Measurements from ENCODE around the gene UIMC1. TPM values are rescaled to one million over a fixed set of nuclear protein-coding genes. Genes with fewer than 3 reads are reported as not detected.

Gene UIMC1
- total RNA-seq, 2 experiments from 2014 or later, result 53.4 to 54.6 TPM

DNA sequence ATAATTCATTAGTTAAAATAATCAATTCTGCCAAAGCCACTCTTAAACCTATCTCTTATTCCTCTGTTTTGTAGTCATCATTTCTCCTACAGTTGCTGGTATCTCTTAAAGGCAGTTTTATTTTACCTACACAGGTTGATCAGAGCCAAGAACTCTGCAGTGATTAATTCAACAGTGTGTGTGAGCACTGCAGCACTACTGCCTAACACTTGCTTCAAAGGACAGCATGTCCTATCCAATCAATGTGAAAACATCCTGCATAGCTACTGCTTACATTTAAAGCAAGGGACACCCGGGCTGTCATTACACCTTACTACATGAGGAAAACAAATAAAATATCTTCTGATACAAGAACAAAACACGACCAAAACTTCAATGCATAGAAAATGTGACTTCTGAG, 62.3 kb downstream of the UIMC1 start:
- DNase-seq, result no peak
- H3K4me1 Mint-ChIP-seq (ENCODE audit: low read depth), result no peaks in the 10 kb centered on the region
- intact Hi-C loops (cut with micrococcal nuclease), result no loop called here
- no peaks in the 10 kb centered on the region for H3K9me3 Mint-ChIP-seq
- CTCF ChIA-PET, result no interaction called here
- H3K27ac Mint-ChIP-seq, result no peak overlapping the region
- no peak overlapping the region for H3K4me3 Mint-ChIP-seq
- H3K36me3 Mint-ChIP-seq (ENCODE audit: low read depth), result peaks cover 23% of the 10 kb centered on the region
- no peaks in the 10 kb centered on the region for H3K27me3 Mint-ChIP-seq (ENCODE audit: low read depth)

DNA sequence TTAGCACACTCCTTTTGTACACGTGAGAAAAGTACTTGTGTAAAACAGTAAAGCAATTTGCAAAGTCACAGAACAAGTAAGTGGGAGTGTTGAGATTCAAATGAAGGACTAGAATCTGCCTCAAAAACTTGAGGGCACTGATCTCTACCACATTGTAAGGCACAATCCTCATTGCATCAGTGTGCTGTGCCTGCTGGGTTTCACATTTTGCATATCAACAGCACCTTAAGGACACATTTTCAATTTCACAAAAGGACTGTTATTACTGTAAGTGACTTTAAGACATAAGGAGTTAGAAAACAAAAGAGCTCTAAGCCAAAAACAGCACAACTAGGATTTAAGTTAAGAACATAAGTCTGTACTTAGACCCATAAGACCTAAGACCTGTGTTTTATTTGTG, 62.8 kb downstream of the UIMC1 start:
- intact Hi-C loops (cut with micrococcal nuclease), result no loop called here
- no peaks in the 10 kb centered on the region for H3K27me3 Mint-ChIP-seq (ENCODE audit: low read depth)
- no peaks in the 10 kb centered on the region for H3K4me1 Mint-ChIP-seq (ENCODE audit: low read depth)
- CTCF ChIA-PET, result no interaction called here
- peaks cover 22% of the 10 kb centered on the region for H3K36me3 Mint-ChIP-seq (ENCODE audit: low read depth)
- H3K27ac Mint-ChIP-seq, result no peak overlapping the region
- DNase-seq, result no peak
- no peaks in the 10 kb centered on the region for H3K9me3 Mint-ChIP-seq
- H3K4me3 Mint-ChIP-seq, result no peak overlapping the region

DNA sequence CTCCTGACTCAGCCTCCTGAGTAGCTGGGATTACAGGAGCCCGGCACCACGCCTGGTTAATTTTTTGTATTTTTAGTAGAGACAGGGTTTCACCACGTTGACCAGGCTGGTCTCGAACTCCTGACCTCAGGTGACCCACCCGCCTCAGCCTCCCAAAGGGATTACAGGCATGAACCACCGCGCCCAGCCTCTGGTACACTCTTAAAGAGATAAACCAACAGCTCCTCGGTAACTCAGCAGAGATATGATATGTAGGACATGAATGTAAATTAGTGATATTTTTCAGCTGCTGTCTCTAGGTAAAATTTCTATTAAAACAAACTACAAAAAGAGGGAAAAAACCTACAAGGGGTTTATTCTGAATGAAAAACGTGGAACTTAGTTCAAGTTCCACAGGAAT, 64.6 kb downstream of the UIMC1 start:
- CTCF ChIA-PET, result no interaction called here
- no peaks in the 10 kb centered on the region for H3K27me3 Mint-ChIP-seq (ENCODE audit: low read depth)

DNA sequence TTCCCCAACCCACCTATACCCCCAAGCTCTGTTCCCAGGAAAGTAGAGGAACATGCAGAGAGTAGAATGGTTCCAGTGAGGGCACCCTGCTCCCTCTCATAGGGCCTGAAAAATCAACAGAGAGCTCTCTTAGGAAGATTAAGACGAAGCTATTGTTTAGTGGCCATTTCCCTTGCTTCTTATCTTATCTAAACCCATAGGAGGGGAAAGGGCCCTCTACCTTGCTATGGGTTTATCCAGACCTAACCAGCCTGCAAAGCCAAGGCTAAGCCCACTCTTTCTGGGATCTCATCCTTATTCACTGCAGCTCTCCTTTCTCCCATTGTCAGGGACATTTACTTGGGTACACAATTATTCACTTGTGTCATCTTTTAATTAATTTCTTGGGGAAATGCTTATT, 68.1 kb downstream of the UIMC1 start:
- Mint-ChIP-seq H3K9me3 (no peaks in the 10 kb centered on the region), H3K27ac (no peak overlapping the region), H3K4me1 (ENCODE audit: low read depth) (peaks cover 8% of the 10 kb centered on the region), H3K27me3 (ENCODE audit: low read depth) (no peaks in the 10 kb centered on the region), H3K36me3 (ENCODE audit: low read depth) (peaks cover 12% of the 10 kb centered on the region), H3K4me3 (no peak overlapping the region)
- no peak for DNase-seq
- CTCF ChIA-PET, result interaction anchor here (1.4 kb wide), 1 partner anchor 278 kb away, joined by 6 read pairs; no protein-coding TSS in a partner anchor
- intact Hi-C loops (cut with micrococcal nuclease), result no loop called here

More for the DNA sequence above, 64.6 kb downstream of the UIMC1 start:
- Mint-ChIP-seq H3K36me3 (ENCODE audit: low read depth) (peaks cover 17% of the 10 kb centered on the region), H3K27ac (no peak overlapping the region), H3K4me3 (no peak overlapping the region), H3K9me3 (no peaks in the 10 kb centered on the region), H3K4me1 (ENCODE audit: low read depth) (no peaks in the 10 kb centered on the region)
- intact Hi-C loops (cut with micrococcal nuclease), result no loop called here
- no peak for DNase-seq

DNA sequence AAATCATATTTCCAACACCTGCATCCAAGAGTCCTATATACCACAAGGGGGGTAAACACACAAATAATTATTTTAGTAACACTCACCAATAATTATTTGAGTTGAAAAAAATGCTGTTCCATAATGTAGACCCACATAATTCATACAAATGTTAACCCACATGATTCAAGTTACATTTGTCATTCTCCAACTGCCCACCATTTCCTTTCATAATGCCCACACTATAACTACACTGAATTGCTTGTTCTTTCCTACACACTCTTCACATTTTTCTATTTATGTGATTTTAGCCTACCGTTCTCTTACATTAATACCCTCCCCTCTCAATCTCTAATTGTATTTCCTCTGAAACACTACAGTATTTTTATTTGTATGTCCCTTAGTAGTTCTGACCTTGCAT, 71.6 kb downstream of the UIMC1 start:
- Mint-ChIP-seq H3K4me3 (no peak overlapping the region), H3K27ac (no peak overlapping the region), H3K36me3 (ENCODE audit: low read depth) (peaks cover 12% of the 10 kb centered on the region), H3K9me3 (no peaks in the 10 kb centered on the region), H3K4me1 (ENCODE audit: low read depth) (peaks cover 16% of the 10 kb centered on the region), H3K27me3 (ENCODE audit: low read depth) (no peaks in the 10 kb centered on the region)
- CTCF ChIA-PET, result no interaction called here
- intact Hi-C loops (cut with micrococcal nuclease), result no loop called here
- no peak for DNase-seq

DNA sequence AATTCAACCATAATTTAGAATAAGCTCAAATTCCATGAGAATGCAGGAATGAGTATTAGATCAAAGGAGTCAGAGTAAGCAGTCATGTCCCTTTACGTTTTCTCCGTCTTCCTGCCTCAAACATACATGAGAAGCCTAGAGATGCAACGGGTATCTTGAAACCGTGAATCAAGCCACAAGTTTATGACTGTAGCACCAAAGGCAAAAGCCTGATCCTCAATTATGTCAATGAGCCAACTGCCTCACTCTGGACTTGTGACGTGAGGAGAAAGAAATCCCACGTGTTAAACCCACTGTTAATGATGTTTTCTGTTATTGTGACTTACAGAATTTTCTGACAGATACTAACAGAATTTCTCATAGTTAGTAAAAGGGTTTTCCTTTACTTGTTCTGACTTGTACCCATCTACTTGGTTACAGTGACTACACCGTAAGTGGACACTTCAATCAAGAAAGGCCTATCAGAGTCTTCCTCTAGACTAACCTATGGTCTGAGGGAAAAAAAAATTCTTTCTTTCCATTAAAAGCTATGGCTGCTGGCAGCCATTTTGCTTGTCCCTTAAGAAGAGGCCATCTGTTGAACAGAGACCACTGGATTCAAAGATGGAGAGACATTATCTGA, 72.2 kb downstream of the UIMC1 start:
- H3K4me3 Mint-ChIP-seq, result no peak overlapping the region
- peaks cover 14% of the 10 kb centered on the region for H3K36me3 Mint-ChIP-seq (ENCODE audit: low read depth)
- H3K9me3 Mint-ChIP-seq, result no peaks in the 10 kb centered on the region
- H3K4me1 Mint-ChIP-seq (ENCODE audit: low read depth), result peaks cover 16% of the 10 kb centered on the region
- H3K27ac Mint-ChIP-seq, result no peak overlapping the region
- DNase-seq, result no peak
- H3K27me3 Mint-ChIP-seq (ENCODE audit: low read depth), result no peaks in the 10 kb centered on the region
- CTCF ChIA-PET, result no interaction called here
- intact Hi-C loops (cut with micrococcal nuclease), result no loop called here

DNA sequence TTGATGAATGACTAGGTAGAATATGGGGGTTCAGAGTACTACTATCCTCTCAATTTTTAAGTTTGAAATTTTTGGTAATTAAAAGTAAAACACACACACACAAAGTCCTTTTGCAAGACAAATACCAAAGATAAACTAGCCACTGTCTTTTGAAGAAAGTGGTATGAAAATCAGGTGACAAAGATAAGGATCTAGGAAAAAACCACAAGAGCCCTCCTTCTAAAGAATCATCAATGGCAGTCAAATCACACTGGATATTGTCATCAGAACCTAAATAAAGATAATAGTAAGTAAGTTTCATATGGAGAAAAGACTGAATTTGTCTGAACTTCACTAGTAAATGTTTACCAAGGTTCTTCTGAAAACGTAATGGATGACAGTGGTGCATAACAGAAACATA, 76.9 kb downstream of the UIMC1 start:
- CTCF ChIA-PET, result no interaction called here
- Mint-ChIP-seq H3K4me1 (ENCODE audit: low read depth) (peaks cover 8% of the 10 kb centered on the region), H3K36me3 (ENCODE audit: low read depth) (peaks cover 18% of the 10 kb centered on the region), H3K27me3 (ENCODE audit: low read depth) (no peaks in the 10 kb centered on the region), H3K9me3 (no peaks in the 10 kb centered on the region), H3K27ac (no peak overlapping the region), H3K4me3 (no peak overlapping the region)
- no peak for DNase-seq
- intact Hi-C loops (cut with micrococcal nuclease), result no loop called here

DNA sequence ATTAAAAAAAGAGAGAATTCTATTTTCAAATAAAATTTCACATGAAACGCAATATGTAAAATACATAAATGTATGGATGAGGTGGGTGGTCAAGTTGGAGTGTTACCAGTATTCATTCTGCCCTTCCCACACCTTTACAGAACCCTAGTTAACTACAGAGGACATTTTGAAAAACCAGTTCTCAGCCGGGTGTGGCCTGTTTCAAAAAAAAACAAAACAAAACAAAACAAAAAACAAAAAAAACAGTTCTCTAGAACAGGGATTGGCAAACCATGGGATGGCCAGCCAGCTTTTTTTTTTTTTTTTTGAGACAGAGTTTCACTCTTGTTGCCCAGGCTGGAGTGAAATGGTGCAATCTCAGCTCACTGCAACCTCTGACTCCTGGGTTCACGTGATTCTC, 79.0 kb downstream of the UIMC1 start:
- CTCF ChIA-PET, result interaction anchor here (0.7 kb wide), 1 partner anchor 757 kb away, joined by 3 read pairs; no protein-coding TSS in a partner anchor
- intact Hi-C loops (cut with micrococcal nuclease), result no loop called here
- peaks cover 17% of the 10 kb centered on the region for H3K36me3 Mint-ChIP-seq (ENCODE audit: low read depth)

DNA sequence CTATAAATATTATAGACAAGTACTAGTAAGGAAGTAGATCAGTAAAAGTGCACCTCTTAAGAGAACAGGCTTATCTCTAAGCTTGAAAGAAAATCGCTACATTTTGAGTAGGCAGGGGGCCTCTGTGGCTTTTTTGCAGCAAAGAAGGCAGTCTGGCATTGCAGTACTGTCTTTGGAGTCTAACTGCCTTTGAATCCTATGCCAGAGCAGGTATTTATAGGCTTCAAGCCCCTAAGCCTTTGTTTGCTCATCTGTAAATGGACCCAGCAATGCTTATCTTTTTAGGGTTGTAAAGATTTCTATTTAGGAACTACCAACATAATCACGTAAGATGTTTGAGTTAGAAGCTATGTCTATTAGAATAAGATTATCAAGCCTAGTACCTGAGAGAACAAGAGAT, 83.8 kb downstream of the UIMC1 start:
- DNase-seq, result no peak
- intact Hi-C loops (cut with micrococcal nuclease), result no loop called here
- no peak overlapping the region for H3K4me3 Mint-ChIP-seq
- no peaks in the 10 kb centered on the region for H3K27me3 Mint-ChIP-seq (ENCODE audit: low read depth)
- H3K27ac Mint-ChIP-seq, result no peak overlapping the region
- no peaks in the 10 kb centered on the region for H3K9me3 Mint-ChIP-seq
- H3K4me1 Mint-ChIP-seq (ENCODE audit: low read depth), result no peaks in the 10 kb centered on the region
- peaks cover 10% of the 10 kb centered on the region for H3K36me3 Mint-ChIP-seq (ENCODE audit: low read depth)
- CTCF ChIA-PET, result interaction anchor here (0.7 kb wide), 1 partner anchor 1570 kb away, joined by 3 read pairs; no protein-coding TSS in a partner anchor

More for the DNA sequence above, 79.0 kb downstream of the UIMC1 start:
- Mint-ChIP-seq H3K4me3 (no peak overlapping the region), H3K27me3 (ENCODE audit: low read depth) (no peaks in the 10 kb centered on the region), H3K9me3 (no peaks in the 10 kb centered on the region), H3K4me1 (ENCODE audit: low read depth) (peaks cover 8% of the 10 kb centered on the region), H3K27ac (no peak overlapping the region)
- DNase-seq, result no peak

DNA sequence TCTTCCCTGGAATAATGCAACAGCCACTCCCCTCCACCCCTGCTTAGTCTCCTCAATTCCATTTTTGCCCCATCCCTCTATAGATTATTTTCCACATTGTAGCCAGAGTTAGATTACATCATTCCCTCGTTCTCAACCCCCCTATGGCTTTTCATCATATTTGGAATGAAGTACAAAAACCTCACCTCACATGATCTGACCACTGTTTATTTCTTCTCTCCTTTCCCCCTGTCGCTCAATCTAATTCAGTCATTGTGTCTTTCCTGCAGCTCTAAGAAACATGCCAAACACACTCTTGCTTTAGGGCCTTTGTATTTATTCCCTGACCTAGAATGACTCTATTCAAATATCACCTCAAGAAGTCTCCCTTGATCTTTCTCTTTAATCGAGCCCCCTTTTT, 84.9 kb downstream of the UIMC1 start:
- CTCF ChIA-PET, result no interaction called here
- Mint-ChIP-seq H3K4me1 (ENCODE audit: low read depth) (no peaks in the 10 kb centered on the region), H3K27ac (no peak overlapping the region), H3K36me3 (ENCODE audit: low read depth) (peaks cover 10% of the 10 kb centered on the region), H3K4me3 (no peak overlapping the region), H3K27me3 (ENCODE audit: low read depth) (no peaks in the 10 kb centered on the region), H3K9me3 (no peaks in the 10 kb centered on the region)
- no peak for DNase-seq
- intact Hi-C loops (cut with micrococcal nuclease), result no loop called here

DNA sequence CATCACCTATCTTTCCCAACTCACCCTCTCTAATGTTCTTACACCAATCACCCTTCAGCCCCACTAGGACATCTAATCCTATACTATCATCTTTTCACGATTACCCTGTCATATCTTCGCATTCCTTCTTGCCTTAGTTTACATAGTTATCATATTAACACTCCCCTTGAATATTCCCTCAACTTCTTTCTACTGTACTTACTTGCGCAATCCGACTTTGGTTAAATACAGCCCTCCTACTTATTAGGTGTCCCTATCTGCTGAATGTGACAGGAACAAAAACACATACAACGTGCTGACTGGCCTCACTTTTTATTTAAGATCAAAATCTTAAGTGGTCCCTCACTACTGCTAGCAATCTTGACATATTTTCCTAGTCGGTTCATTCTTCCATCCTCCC, 88.0 kb downstream of the UIMC1 start:
- H3K4me1 Mint-ChIP-seq (ENCODE audit: low read depth), result no peaks in the 10 kb centered on the region
- peaks cover 10% of the 10 kb centered on the region for H3K36me3 Mint-ChIP-seq (ENCODE audit: low read depth)
- intact Hi-C loops (cut with micrococcal nuclease), result loop anchor here (10.0 kb wide), 1 partner anchor 104 kb away; the partner anchor contains the start of gene UNC5A
- no peaks in the 10 kb centered on the region for H3K27me3 Mint-ChIP-seq (ENCODE audit: low read depth)
- DNase-seq, result no peak
- H3K27ac Mint-ChIP-seq, result no peak overlapping the region
- H3K4me3 Mint-ChIP-seq, result no peak overlapping the region
- no peaks in the 10 kb centered on the region for H3K9me3 Mint-ChIP-seq
- CTCF ChIA-PET, result interaction anchor here (0.7 kb wide), 1 partner anchor 407 kb away, joined by 3 read pairs; no protein-coding TSS in a partner anchor

DNA sequence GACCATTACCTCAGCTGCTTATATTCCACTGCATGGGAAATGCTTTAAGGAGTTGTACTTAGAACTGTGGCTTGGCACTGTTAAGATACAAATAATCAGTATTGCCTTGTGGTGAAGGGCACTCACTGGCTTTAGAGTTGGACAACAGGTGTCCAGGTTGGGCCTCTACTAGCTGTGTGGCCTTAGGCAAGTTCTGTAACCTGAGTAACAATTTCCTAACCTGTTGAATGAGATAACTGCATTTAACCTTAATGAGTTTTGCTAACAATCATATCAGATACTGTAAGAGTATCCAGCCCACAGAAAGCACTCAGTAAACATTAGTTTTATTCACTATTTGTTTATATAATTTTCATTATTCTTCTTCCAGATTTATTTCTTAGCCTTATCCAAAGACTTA, 90.2 kb downstream of the UIMC1 start:
- no peak for DNase-seq
- peaks cover 3% of the 10 kb centered on the region for H3K4me1 Mint-ChIP-seq (ENCODE audit: low read depth)
- H3K4me3 Mint-ChIP-seq, result no peak overlapping the region
- H3K9me3 Mint-ChIP-seq, result no peaks in the 10 kb centered on the region
- H3K27me3 Mint-ChIP-seq (ENCODE audit: low read depth), result no peaks in the 10 kb centered on the region
- peaks cover 6% of the 10 kb centered on the region for H3K36me3 Mint-ChIP-seq (ENCODE audit: low read depth)
- intact Hi-C loops (cut with micrococcal nuclease), result loop anchor here (10.0 kb wide), 1 partner anchor 102 kb away; the partner anchor contains the start of gene UNC5A
- CTCF ChIA-PET, result interaction anchor here (0.7 kb wide), 1 partner anchor 256 kb away, joined by 3 read pairs; no protein-coding TSS in a partner anchor
- no peak overlapping the region for H3K27ac Mint-ChIP-seq

DNA sequence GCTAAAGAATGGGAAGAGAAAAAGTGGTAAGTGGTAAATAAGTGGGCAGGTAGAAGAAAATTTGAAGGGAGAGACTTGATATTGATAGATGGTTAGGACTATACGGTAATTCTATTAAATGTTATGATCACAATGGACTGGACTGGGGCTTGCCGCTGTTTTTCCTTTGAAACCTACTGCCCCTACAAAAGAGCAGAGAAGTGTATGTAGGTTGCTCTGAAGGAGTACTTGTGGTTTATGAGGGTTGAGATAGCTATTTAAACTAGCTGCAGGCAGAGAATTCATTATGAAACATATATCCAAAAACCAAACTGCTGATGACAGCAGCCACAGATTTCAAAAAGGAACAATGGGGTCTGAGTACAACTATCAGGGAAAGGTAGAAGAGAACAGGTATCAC, 90.7 kb downstream of the UIMC1 start:
- DNase-seq, result no peak
- Mint-ChIP-seq H3K27ac (peak overlapping the region; percentile 25), H3K9me3 (no peaks in the 10 kb centered on the region), H3K27me3 (ENCODE audit: low read depth) (no peaks in the 10 kb centered on the region), H3K36me3 (ENCODE audit: low read depth) (peaks cover 4% of the 10 kb centered on the region), H3K4me1 (ENCODE audit: low read depth) (peaks cover 4% of the 10 kb centered on the region), H3K4me3 (no peak overlapping the region)
- intact Hi-C loops (cut with micrococcal nuclease), result loop anchor here (10.0 kb wide), 1 partner anchor 101 kb away; the partner anchor contains the start of gene UNC5A
- CTCF ChIA-PET, result interaction anchor here (0.7 kb wide), 1 partner anchor 255 kb away, joined by 3 read pairs; no protein-coding TSS in a partner anchor

Data from activated naive CD4-positive, alpha-beta T cell treated with anti-CD3 and anti-CD28 coated beads for 36 hours (primary cell).